GM23338 (cell line): ENCODE measurements around the gene AKT2. TPM values are rescaled to one million over a fixed set of nuclear protein-coding genes. Genes with fewer than 3 reads are reported as not detected.

Experiments
- ATAC-seq: fragments of 200-7000 bp; cut with Tn5 transposase; 3 replicates; pipeline ENCODE4 v1.9.1; 2020
- DNase-seq: peaks from one replicate; pipeline ENCODE4 v3.0.0-alpha.2; 2015; ENCODE audit warnings: low spot score
- H2AFZ ChIP-seq: fragments of 200-600 bp; sonication (generic); 2 replicates; pipeline ENCODE4 v1.8.0; 2016; ENCODE audit warnings: antibody characterized with exemption, mild to moderate bottlenecking, moderate library complexity
- H3F3A ChIP-seq: fragments of 200-600 bp; sonication (generic); replicated peaks from 2 replicates; pipeline ENCODE4 v1.8.0; 2017; ENCODE audit warnings: antibody characterized with exemption, mixed run types, low read depth
- H3K27ac ChIP-seq: fragments of 200-600 bp; sonication (generic); 2 replicates; pipeline ENCODE4 v1.6.1; 2016; ENCODE audit warnings: low read depth
- H3K27me3 ChIP-seq: fragments of 200-600 bp; sonication (generic); 2 replicates; pipeline ENCODE4 v1.8.0; 2016; ENCODE audit warnings: mild to moderate bottlenecking, mixed run types, moderate library complexity; ENCODE audit not compliant: insufficient read depth
- H3K36me3 ChIP-seq: fragments of 200-600 bp; sonication (generic); 2 replicates; pipeline ENCODE4 v1.8.0; 2016; ENCODE audit warnings: mild to moderate bottlenecking; ENCODE audit not compliant: insufficient read depth
- H3K4me1 ChIP-seq: fragments of 200-600 bp; sonication (generic); 2 replicates; pipeline ENCODE4 v1.8.0; 2016; ENCODE audit warnings: mild to moderate bottlenecking, moderate library complexity; ENCODE audit not compliant: insufficient read depth
- H3K4me2 ChIP-seq: fragments of 200-600 bp; sonication (generic); 2 replicates; pipeline ENCODE4 v1.7.1; 2017; ENCODE audit warnings: mixed run types
- H3K4me3 ChIP-seq: fragments of 200-600 bp; sonication (generic); 2 replicates; pipeline ENCODE4 v1.6.1; 2016; ENCODE audit warnings: mixed run types
- H3K79me2 ChIP-seq: fragments of 200-600 bp; sonication (generic); replicated peaks from 2 replicates; pipeline ENCODE4 v1.8.0; 2017; ENCODE audit warnings: mild to moderate bottlenecking; ENCODE audit not compliant: insufficient read depth
- H3K9me2 ChIP-seq: fragments of 200-600 bp; sonication (generic); 2 replicates; pipeline ENCODE4 v1.8.0; 2017; ENCODE audit not compliant: insufficient read depth
- H4K20me1 ChIP-seq: fragments of 200-600 bp; sonication (generic); replicated peaks from 2 replicates; pipeline ENCODE4 v1.8.0; 2017; ENCODE audit warnings: mild to moderate bottlenecking; ENCODE audit not compliant: insufficient read depth
- H3K27ac Mint-ChIP-seq: 2 replicates; pipeline ENCODE4 v1.8.0; 2020; ENCODE audit warnings: inconsistent platforms, mild to moderate bottlenecking, moderate library complexity, mixed read lengths
- H3K27me3 Mint-ChIP-seq: 3 replicates; pipeline ENCODE4 v1.8.0; 2022; ENCODE audit warnings: low read depth, mild to moderate bottlenecking, moderate library complexity, mixed read lengths, inconsistent platforms; ENCODE audit not compliant: insufficient read depth, poor library complexity
- H3K36me3 Mint-ChIP-seq: 3 replicates; pipeline ENCODE4 v1.8.0; 2021; ENCODE audit warnings: low read depth, mild to moderate bottlenecking, inconsistent platforms, moderate library complexity, mixed read lengths
- H3K4me1 Mint-ChIP-seq: 3 replicates; pipeline ENCODE4 v1.8.0; 2020; ENCODE audit warnings: mild to moderate bottlenecking, inconsistent platforms, mixed read lengths
- H3K4me3 Mint-ChIP-seq: 3 replicates; pipeline ENCODE4 v1.8.0; 2021; ENCODE audit warnings: moderate library complexity, mild to moderate bottlenecking, inconsistent platforms, mixed read lengths
- H3K9me3 Mint-ChIP-seq: 3 replicates; pipeline ENCODE4 v1.8.0; 2020; ENCODE audit warnings: moderate library complexity, mild to moderate bottlenecking, inconsistent platforms, mixed read lengths
- CREB1 ChIP-seq: fragments of 250-450 bp; sonication (Bioruptor Pico); IDR thresholded peaks from 2 replicates; pipeline ENCODE4 v1.5.0; 2020; ENCODE audit warnings: low read depth, mild to moderate bottlenecking, moderate library complexity
- CTCF ChIP-seq, 2 experiments: fragments of 200-600 bp in 1 of 2; sonication (generic) in 1 of 2; conservative IDR thresholded peaks; 2 replicates each; pipeline versions ENCODE4 v1.5.1 to v1.6.1; 2016 to 2017; ENCODE audit warnings: antibody characterized with exemption in 2 of 2, low read depth in 2 of 2, mild to moderate bottlenecking in 2 of 2, moderate library complexity in 1 of 2
- ETS1 ChIP-seq: IDR thresholded peaks from 2 replicates; pipeline ENCODE4 v1.6.1; 2016; ENCODE audit warnings: antibody characterized with exemption
- EZH2 ChIP-seq: fragments of 200-600 bp; sonication (generic); IDR thresholded peaks from one replicate; pipeline ENCODE4 v1.8.0; 2017; ENCODE audit warnings: antibody characterized with exemption, mild to moderate bottlenecking, low read depth; ENCODE audit not compliant: unreplicated experiment
- EZH2phosphoT487 ChIP-seq: fragments of 200-600 bp; sonication (generic); IDR thresholded peaks from one replicate; pipeline ENCODE4 v1.8.1; 2018; ENCODE audit warnings: antibody characterized with exemption; ENCODE audit not compliant: unreplicated experiment
- JUNB ChIP-seq: IDR thresholded peaks from one replicate; pipeline ENCODE4 v1.6.1; 2016; ENCODE audit warnings: antibody characterized with exemption; ENCODE audit not compliant: unreplicated experiment
- NANOG ChIP-seq: IDR thresholded peaks from 2 replicates; pipeline ENCODE4 v1.6.1; 2016; ENCODE audit warnings: antibody characterized with exemption, borderline replicate concordance
- POLR2AphosphoS5 ChIP-seq: IDR thresholded peaks from 2 replicates; pipeline ENCODE4 v1.6.1; 2016; ENCODE audit warnings: antibody characterized with exemption, low read depth
- REST ChIP-seq: IDR thresholded peaks from one replicate; pipeline ENCODE4 v1.6.1; 2018; ENCODE audit warnings: antibody characterized with exemption; ENCODE audit not compliant: unreplicated experiment
- STAT1 ChIP-seq: IDR thresholded peaks from one replicate; pipeline ENCODE4 v1.6.1; 2016; ENCODE audit warnings: antibody characterized with exemption; ENCODE audit not compliant: unreplicated experiment
- ZNF114 ChIP-seq: fragments of 250-450 bp; sonication (Bioruptor Pico); IDR thresholded peaks from 2 replicates; pipeline ENCODE4 v1.5.0; 2020; ENCODE audit warnings: mild to moderate bottlenecking, moderate library complexity
- ZNF331 ChIP-seq: fragments of 250-450 bp; sonication (Bioruptor Pico); IDR thresholded peaks from 2 replicates; pipeline ENCODE4 v1.5.0; 2020; ENCODE audit warnings: low read depth, mild to moderate bottlenecking, moderate library complexity
- ZNF462 ChIP-seq: fragments of 250-450 bp; sonication (Bioruptor Pico); IDR thresholded peaks from 2 replicates; pipeline ENCODE4 v1.5.0; 2020; ENCODE audit warnings: mild to moderate bottlenecking, moderate library complexity
- polyA plus RNA-seq: library from polyadenylated mRNA; unstranded; fragments of >200 nt; fragmentation: Nextera tagmentation; extraction: Ambion mirVana; gene quantifications from 2 replicates; pipeline ENCODE4 v1.2.1, GENCODE V29; 2016
- total RNA-seq: library from RNA; depleted of rRNA; stranded (reverse); fragments of >200 nt; shearing (Covaris generic); gene quantifications from 2 replicates; pipeline ENCODE4 v1.2.3, GENCODE V29; 2014

AKT2 gene
- total and polyA plus RNA-seq, 2 experiments from 2014 or later = 17.6 to 123 TPM

GRCh38 chr19:40219721-40220276 is 65.3 kb downstream of the AKT2 start:
- H3K27me3 ChIP-seq = peaks cover 12% of the 10 kb centered on the region; the same call in 1 of the 2 replicates
- H2AFZ ChIP-seq = no peak overlapping the region
- H3K27me3 Mint-ChIP-seq = peaks cover 34% of the 10 kb centered on the region

More at GRCh38 chr19:40219721-40220276, 65.3 kb downstream of the AKT2 start:
- ATAC-seq (no peak), DNase-seq (no peak)
- H3K4me2 ChIP-seq = no peak overlapping the region
- 0 out of 2 replicates have a peak, but pooled peaks cover 3% of the 10 kb centered on the region for H4K20me1 ChIP-seq
- no peak overlapping the region for H3K4me3 ChIP-seq
- H3K79me2 ChIP-seq = no peaks in the 10 kb centered on the region
- H3K9me2 ChIP-seq = no peaks in the 10 kb centered on the region
- Mint-ChIP-seq H3K4me3 (no peak overlapping the region), H3K27ac (no peak overlapping the region), H3K36me3 (peaks cover 5% of the 10 kb centered on the region), H3K9me3 (peaks cover 9% of the 10 kb centered on the region), H3K4me1 (peaks cover 9% of the 10 kb centered on the region)
- no peaks in the 10 kb centered on the region; the same call in 1 of the 2 replicates for H3K4me1 ChIP-seq
- no peak overlapping the region for H3K27ac ChIP-seq
- no peaks in the 10 kb centered on the region for H3K36me3 ChIP-seq
- no peak for TF ChIP-seq ETS1
- no peak for TF ChIP-seq ZNF462 (CRISPR knock-in tag)
- no peak for TF ChIP-seq ZNF114 (CRISPR knock-in tag)
- no peak for TF ChIP-seq REST
- no peak for TF ChIP-seq CTCF (conservative IDR thresholded peaks at IDR 0.05; ENCODE audit: low read depth in 2 of 2)
- TF ChIP-seq JUNB = no peak
- no peak for TF ChIP-seq EZH2
- TF ChIP-seq ZNF331 (CRISPR knock-in tag) = no peak
- TF ChIP-seq EZH2phosphoT487 = no peak
- no peak for TF ChIP-seq POLR2AphosphoS5
- no peak for TF ChIP-seq STAT1
- TF ChIP-seq CREB1 (CRISPR knock-in tag) = no peak
- no peak for TF ChIP-seq NANOG
- H3F3A ChIP-seq = peaks cover 13% of the 10 kb centered on the region
